Natural killer cell treated with Interleukin-12 subunit alpha and Interleukin-12 subunit beta and Interleukin-15 and Interleukin-18, amount 100 ng/mL, for 72 hours (primary cell): ENCODE data around the gene PPP1R8. TPM values are rescaled to one million over a fixed set of nuclear protein-coding genes. Genes with fewer than 3 reads are reported as not detected.
"Not testable (repeated sequence)": the region's sequence is repeated elsewhere in the genome, so short reads cannot be mapped to it uniquely, and the experiment has no call there.

Experiments used
- ATAC-seq, 2 donors: fragments of 150-1000 bp; cut with Tn5 transposase in 1 of 2; sonication (Bioruptor Pico), chemical (Tn5 transposase) in 1 of 2; 2 replicates each; pipeline ENCODE4 v1.10.0; 2021
- DNase-seq: peaks from one replicate; pipeline ENCODE4 v3.0.0; 2022; ENCODE audit warnings: low spot score
- H3K27ac Mint-ChIP-seq, 2 donors: 1 replicate in 1 of 2; 2 replicates in 1 of 2; pipeline ENCODE4 v1.8.0; 2022; ENCODE audit warnings: mixed read lengths in 2 of 2, mild to moderate bottlenecking in 1 of 2, moderate library complexity in 1 of 2
- H3K27me3 Mint-ChIP-seq, 2 donors: 1 replicate in 1 of 2; 2 replicates in 1 of 2; pipeline ENCODE4 v1.8.0; 2022; ENCODE audit warnings: mixed read lengths in 2 of 2
- H3K36me3 Mint-ChIP-seq: one replicate; pipeline ENCODE4 v1.8.0; 2022; ENCODE audit warnings: mixed read lengths
- H3K4me1 Mint-ChIP-seq, 2 donors: 1 replicate in 1 of 2; 2 replicates in 1 of 2; pipeline ENCODE4 v1.8.0; 2022; ENCODE audit warnings: low read depth in 2 of 2, mixed read lengths in 2 of 2, mild to moderate bottlenecking in 1 of 2
- H3K4me3 Mint-ChIP-seq: one replicate; pipeline ENCODE4 v1.8.0; 2022; ENCODE audit warnings: mixed read lengths
- H3K9me3 Mint-ChIP-seq: 2 replicates; pipeline ENCODE4 v1.8.0; 2022; ENCODE audit warnings: mixed read lengths
- total RNA-seq, 2 donors: library from RNA; stranded (reverse); gene quantifications; one replicate each; pipeline ENCODE4 v1.2.3, GENCODE V29; 2022

PPP1R8 gene
- total RNA-seq, 2 donors from 2014 or later, result 65.1 to 69.7 TPM

- H3K27me3 Mint-ChIP-seq, result no peaks in the 10 kb centered on the region
- no peaks in the 10 kb centered on the region for H3K9me3 Mint-ChIP-seq
- no peak overlapping the region for H3K4me3 Mint-ChIP-seq
- no peak for DNase-seq
- ATAC-seq, result no peak
- H3K4me1 Mint-ChIP-seq, result peaks cover 11% of the 10 kb centered on the region in 2 donors
- no peak overlapping the region for H3K27ac Mint-ChIP-seq
- H3K36me3 Mint-ChIP-seq, result no peaks in the 10 kb centered on the region
Measured at GRCh38 chr1:27856561-27857343, 26.2 kb downstream of the PPP1R8 start.

GRCh38 chr1:27857552-27857951 is 27.0 kb downstream of the PPP1R8 start:
- H3K4me3 Mint-ChIP-seq, H3K36me3 Mint-ChIP-seq, H3K9me3 Mint-ChIP-seq, DNase-seq, ATAC-seq, H3K27me3 Mint-ChIP-seq, H3K27ac Mint-ChIP-seq: not testable (repeated sequence)
- H3K4me1 Mint-ChIP-seq, result peaks cover 11% of the 10 kb centered on the region in 2 donors

- H3K9me3 Mint-ChIP-seq, result no peaks in the 10 kb centered on the region
- H3K36me3 Mint-ChIP-seq, result no peaks in the 10 kb centered on the region
- H3K27ac Mint-ChIP-seq, result peak overlapping the region in 1 of 2 donors; percentile 71
- peak; percentile 83 for DNase-seq
- peaks cover 16 to 17% of the 10 kb centered on the region in 2 donors for H3K4me1 Mint-ChIP-seq
- ATAC-seq, result peak; percentile 92 to 93
- H3K27me3 Mint-ChIP-seq, result no peaks in the 10 kb centered on the region
- H3K4me3 Mint-ChIP-seq, result no peak overlapping the region
Measured at GRCh38 chr1:27858072-27858948, 27.7 kb downstream of the PPP1R8 start.

- Mint-ChIP-seq H3K36me3 (no peaks in the 10 kb centered on the region), H3K9me3 (no peaks in the 10 kb centered on the region), H3K4me3 (no peak overlapping the region), H3K27ac (peak overlapping the region in 1 of 2 donors; percentile 71), H3K27me3 (no peaks in the 10 kb centered on the region), H3K4me1 (peaks cover 22 to 24% of the 10 kb centered on the region in 2 donors)
- DNase-seq, result no peak
- ATAC-seq, result no peak
Measured at GRCh38 chr1:27858949-27859576, 28.5 kb downstream of the PPP1R8 start.

- ATAC-seq (no peak), DNase-seq (no peak)
- Mint-ChIP-seq H3K4me1 (peaks cover 24 to 27% of the 10 kb centered on the region in 2 donors), H3K4me3 (no peak overlapping the region), H3K9me3 (no peaks in the 10 kb centered on the region), H3K27ac (peak overlapping the region in 1 of 2 donors; percentile 71), H3K27me3 (no peaks in the 10 kb centered on the region), H3K36me3 (no peaks in the 10 kb centered on the region)
Measured at GRCh38 chr1:27861436-27861835, 30.9 kb downstream of the PPP1R8 start.

GRCh38 chr1:27862004-27862403 is 31.4 kb downstream of the PPP1R8 start:
- H3K9me3 Mint-ChIP-seq, result no peaks in the 10 kb centered on the region
- peaks cover 25 to 29% of the 10 kb centered on the region in 2 donors for H3K4me1 Mint-ChIP-seq
- H3K36me3 Mint-ChIP-seq, result no peaks in the 10 kb centered on the region
- H3K27me3 Mint-ChIP-seq, result no peaks in the 10 kb centered on the region
- ATAC-seq (no peak), DNase-seq (no peak)
- no peak overlapping the region for H3K4me3 Mint-ChIP-seq
- peak overlapping the region in 1 of 2 donors; percentile 71 for H3K27ac Mint-ChIP-seq

- peak overlapping the region; percentile 12 to 51 for H3K27ac Mint-ChIP-seq
- H3K4me3 Mint-ChIP-seq, result peak overlapping the region; percentile 7
- ATAC-seq, result peak; percentile 78 to 80
- H3K4me1 Mint-ChIP-seq, result peaks cover 28 to 32% of the 10 kb centered on the region in 2 donors
- H3K27me3 Mint-ChIP-seq, result no peaks in the 10 kb centered on the region
- H3K36me3 Mint-ChIP-seq, result no peaks in the 10 kb centered on the region
- no peaks in the 10 kb centered on the region for H3K9me3 Mint-ChIP-seq
- DNase-seq, result no peak
Measured at GRCh38 chr1:27862671-27863537, 32.3 kb downstream of the PPP1R8 start.

- H3K27me3 Mint-ChIP-seq, result no peaks in the 10 kb centered on the region
- peak overlapping the region; percentile 7 for H3K4me3 Mint-ChIP-seq
- H3K4me1 Mint-ChIP-seq, result peaks cover 24 to 29% of the 10 kb centered on the region in 2 donors
- H3K27ac Mint-ChIP-seq, result peak overlapping the region; percentile 12 to 51
- ATAC-seq (no peak), DNase-seq (no peak)
- no peaks in the 10 kb centered on the region for H3K9me3 Mint-ChIP-seq
- no peaks in the 10 kb centered on the region for H3K36me3 Mint-ChIP-seq
Measured at GRCh38 chr1:27863538-27863915, 32.9 kb downstream of the PPP1R8 start.

GRCh38 chr1:27864264-27864895 is 33.8 kb downstream of the PPP1R8 start:
- ATAC-seq (peak; percentile 23 to 65), DNase-seq (no peak)
- H3K27ac Mint-ChIP-seq, result peak overlapping the region; percentile 12 to 51
- H3K9me3 Mint-ChIP-seq, result no peaks in the 10 kb centered on the region
- H3K27me3 Mint-ChIP-seq, result no peaks in the 10 kb centered on the region
- no peaks in the 10 kb centered on the region for H3K36me3 Mint-ChIP-seq
- H3K4me1 Mint-ChIP-seq, result peaks cover 25 to 33% of the 10 kb centered on the region in 2 donors
- peak overlapping the region; percentile 30 for H3K4me3 Mint-ChIP-seq

GRCh38 chr1:27865821-27866220 is 35.2 kb downstream of the PPP1R8 start:
- Mint-ChIP-seq H3K4me3 (no peak overlapping the region), H3K27me3 (no peaks in the 10 kb centered on the region), H3K4me1 (peaks cover 30 to 37% of the 10 kb centered on the region in 2 donors), H3K27ac (no peak overlapping the region), H3K9me3 (no peaks in the 10 kb centered on the region), H3K36me3 (no peaks in the 10 kb centered on the region)
- DNase-seq (no peak), ATAC-seq (no peak)

- peak overlapping the region; percentile 73 for H3K4me3 Mint-ChIP-seq
- H3K36me3 Mint-ChIP-seq, result no peaks in the 10 kb centered on the region
- peak overlapping the region; percentile 77 to 91 for H3K27ac Mint-ChIP-seq
- H3K9me3 Mint-ChIP-seq, result no peaks in the 10 kb centered on the region
- peaks cover 31 to 41% of the 10 kb centered on the region in 2 donors for H3K4me1 Mint-ChIP-seq
- ATAC-seq (no peak), DNase-seq (no peak)
- no peaks in the 10 kb centered on the region for H3K27me3 Mint-ChIP-seq
Measured at GRCh38 chr1:27868556-27868931, 38.0 kb downstream of the PPP1R8 start.

GRCh38 chr1:27868932-27869718 is 38.5 kb downstream of the PPP1R8 start:
- no peaks in the 10 kb centered on the region for H3K9me3 Mint-ChIP-seq
- H3K27ac Mint-ChIP-seq, result peak overlapping the region; percentile 77 to 91
- H3K4me1 Mint-ChIP-seq, result peaks cover 30 to 37% of the 10 kb centered on the region in 2 donors

More at GRCh38 chr1:27868932-27869718, 38.5 kb downstream of the PPP1R8 start:
- peak overlapping the region; percentile 73 for H3K4me3 Mint-ChIP-seq
- ATAC-seq, result peak; percentile 68 to 78
- H3K27me3 Mint-ChIP-seq, result no peaks in the 10 kb centered on the region
- peak; percentile 83 for DNase-seq
- no peaks in the 10 kb centered on the region for H3K36me3 Mint-ChIP-seq
